PFSK-1 (cell line): ENCODE data around the gene BLOC1S1.

Experiments used
- POLR2AphosphoS5 ChIP-seq: IDR thresholded peaks from 2 replicates; pipeline ENCODE4 v1.6.1; 2012; ENCODE audit warnings: low read depth, mild to moderate bottlenecking, control low read depth, low read length, moderate library complexity
- SIN3A ChIP-seq: IDR thresholded peaks from 2 replicates; pipeline ENCODE4 v1.6.1; 2012; ENCODE audit warnings: mild to moderate bottlenecking, low read length, moderate library complexity, borderline replicate concordance; ENCODE audit not compliant: insufficient read depth
- TAF1 ChIP-seq: IDR thresholded peaks from 2 replicates; pipeline ENCODE4 v1.6.1; 2012; ENCODE audit warnings: low read length, control low read depth, borderline replicate concordance; ENCODE audit not compliant: insufficient read depth
- TF ChIP-seq, protein P1 (sequence below), 2 experiments: IDR thresholded peaks; 2 replicates each; pipeline versions ENCODE4 v1.6.1 to v1.8.0; 2011 to 2012; ENCODE audit warnings: low read depth in 2 of 2, low read length in 2 of 2, control low read depth in 1 of 2, inconsistent platforms in 1 of 2, mild to moderate bottlenecking in 1 of 2, moderate library complexity in 1 of 2; ENCODE audit not compliant: insufficient read depth in 1 of 2

DNA sequence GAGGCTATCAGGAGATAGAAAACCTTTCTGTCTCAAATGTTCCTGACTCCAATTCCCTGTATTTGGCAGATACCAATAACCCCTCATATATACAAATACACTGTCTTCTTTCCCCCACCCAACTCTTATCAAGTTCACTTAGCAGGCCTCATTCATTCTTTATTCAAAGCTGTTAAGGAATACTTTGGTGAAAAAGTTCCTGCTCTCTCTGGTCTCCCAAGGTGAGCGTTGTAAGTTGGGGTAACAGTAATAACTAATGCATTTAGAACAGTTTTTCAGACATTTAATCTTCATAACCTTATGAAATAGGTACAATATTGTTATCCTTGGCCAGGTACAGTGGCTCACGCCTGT lies 23.2 kb downstream of the BLOC1S1 start:
- TF ChIP-seq, protein P1, sequence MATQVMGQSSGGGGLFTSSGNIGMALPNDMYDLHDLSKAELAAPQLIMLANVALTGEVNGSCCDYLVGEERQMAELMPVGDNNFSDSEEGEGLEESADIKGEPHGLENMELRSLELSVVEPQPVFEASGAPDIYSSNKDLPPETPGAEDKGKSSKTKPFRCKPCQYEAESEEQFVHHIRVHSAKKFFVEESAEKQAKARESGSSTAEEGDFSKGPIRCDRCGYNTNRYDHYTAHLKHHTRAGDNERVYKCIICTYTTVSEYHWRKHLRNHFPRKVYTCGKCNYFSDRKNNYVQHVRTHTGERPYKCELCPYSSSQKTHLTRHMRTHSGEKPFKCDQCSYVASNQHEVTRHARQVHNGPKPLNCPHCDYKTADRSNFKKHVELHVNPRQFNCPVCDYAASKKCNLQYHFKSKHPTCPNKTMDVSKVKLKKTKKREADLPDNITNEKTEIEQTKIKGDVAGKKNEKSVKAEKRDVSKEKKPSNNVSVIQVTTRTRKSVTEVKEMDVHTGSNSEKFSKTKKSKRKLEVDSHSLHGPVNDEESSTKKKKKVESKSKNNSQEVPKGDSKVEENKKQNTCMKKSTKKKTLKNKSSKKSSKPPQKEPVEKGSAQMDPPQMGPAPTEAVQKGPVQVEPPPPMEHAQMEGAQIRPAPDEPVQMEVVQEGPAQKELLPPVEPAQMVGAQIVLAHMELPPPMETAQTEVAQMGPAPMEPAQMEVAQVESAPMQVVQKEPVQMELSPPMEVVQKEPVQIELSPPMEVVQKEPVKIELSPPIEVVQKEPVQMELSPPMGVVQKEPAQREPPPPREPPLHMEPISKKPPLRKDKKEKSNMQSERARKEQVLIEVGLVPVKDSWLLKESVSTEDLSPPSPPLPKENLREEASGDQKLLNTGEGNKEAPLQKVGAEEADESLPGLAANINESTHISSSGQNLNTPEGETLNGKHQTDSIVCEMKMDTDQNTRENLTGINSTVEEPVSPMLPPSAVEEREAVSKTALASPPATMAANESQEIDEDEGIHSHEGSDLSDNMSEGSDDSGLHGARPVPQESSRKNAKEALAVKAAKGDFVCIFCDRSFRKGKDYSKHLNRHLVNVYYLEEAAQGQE (IDR thresholded peaks at IDR 0.05; ENCODE audit: insufficient read depth in 1 of 2, low read depth in 2 of 2, low read length in 2 of 2) = no peak
- TF ChIP-seq POLR2AphosphoS5 (no peak), SIN3A (no peak), TAF1 (no peak)
